Adrenal gland (tissue), 5 donors: Measurements from ENCODE around the gene ERF.

Experiments used
- POLR2A ChIP-seq, 2 donors: fragments of 450-650 bp; IDR thresholded peaks; one replicate each; pipeline ENCODE4 v1.6.1; 2017; ENCODE audit warnings: antibody characterized with exemption in 2 of 2, mild to moderate bottlenecking in 2 of 2, moderate library complexity in 1 of 2
- TF ChIP-seq, protein P1 (sequence below), 6 experiments: fragments of 450-650 bp in 4 of 6; fragments of 200-600 bp in 2 of 6; sonication (generic) in 1 of 6; IDR thresholded peaks; 1 replicate in 5 of 6; 2 replicates in 1 of 6; pipeline versions ENCODE4 v1.5.1 to v1.8.0; 2016 to 2021; ENCODE audit warnings: antibody characterized with exemption in 6 of 6, mild to moderate bottlenecking in 2 of 6, moderate library complexity in 1 of 6
- donor health status: DM: no; HTN: no; CAD: no.

DNA sequence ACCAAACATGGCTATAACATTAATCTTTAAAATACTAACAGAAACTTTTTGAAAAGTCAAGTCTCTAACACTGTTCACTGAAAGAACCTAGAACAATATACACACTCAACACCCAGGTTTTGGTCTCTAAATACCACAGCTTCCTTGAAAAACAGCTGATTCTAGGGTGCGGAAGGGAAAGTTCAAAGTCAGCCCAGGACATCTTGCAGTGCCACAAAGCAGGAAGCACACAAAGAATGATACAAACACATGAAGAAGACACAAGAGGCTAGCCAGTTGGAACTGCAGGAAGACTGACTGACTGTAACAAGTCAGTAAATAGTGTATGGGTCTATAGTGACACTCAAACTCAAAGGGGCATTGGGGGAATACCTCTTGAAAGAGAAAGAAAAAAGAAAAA is 42.0 kb downstream of the ERF start:
- TF ChIP-seq, protein P1, sequence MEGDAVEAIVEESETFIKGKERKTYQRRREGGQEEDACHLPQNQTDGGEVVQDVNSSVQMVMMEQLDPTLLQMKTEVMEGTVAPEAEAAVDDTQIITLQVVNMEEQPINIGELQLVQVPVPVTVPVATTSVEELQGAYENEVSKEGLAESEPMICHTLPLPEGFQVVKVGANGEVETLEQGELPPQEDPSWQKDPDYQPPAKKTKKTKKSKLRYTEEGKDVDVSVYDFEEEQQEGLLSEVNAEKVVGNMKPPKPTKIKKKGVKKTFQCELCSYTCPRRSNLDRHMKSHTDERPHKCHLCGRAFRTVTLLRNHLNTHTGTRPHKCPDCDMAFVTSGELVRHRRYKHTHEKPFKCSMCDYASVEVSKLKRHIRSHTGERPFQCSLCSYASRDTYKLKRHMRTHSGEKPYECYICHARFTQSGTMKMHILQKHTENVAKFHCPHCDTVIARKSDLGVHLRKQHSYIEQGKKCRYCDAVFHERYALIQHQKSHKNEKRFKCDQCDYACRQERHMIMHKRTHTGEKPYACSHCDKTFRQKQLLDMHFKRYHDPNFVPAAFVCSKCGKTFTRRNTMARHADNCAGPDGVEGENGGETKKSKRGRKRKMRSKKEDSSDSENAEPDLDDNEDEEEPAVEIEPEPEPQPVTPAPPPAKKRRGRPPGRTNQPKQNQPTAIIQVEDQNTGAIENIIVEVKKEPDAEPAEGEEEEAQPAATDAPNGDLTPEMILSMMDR (IDR thresholded peaks at IDR 0.05) = no peak
- TF ChIP-seq POLR2A (IDR thresholded peaks at IDR 0.05) = no peak
